ENCODE data around the gene CORO2B. TPM values are rescaled to one million over a fixed set of nuclear protein-coding genes. Genes with fewer than 3 reads are reported as not detected.

CORO2B gene
- total RNA-seq, 1 experiment from 2014 or later: 3.8 TPM

DNA sequence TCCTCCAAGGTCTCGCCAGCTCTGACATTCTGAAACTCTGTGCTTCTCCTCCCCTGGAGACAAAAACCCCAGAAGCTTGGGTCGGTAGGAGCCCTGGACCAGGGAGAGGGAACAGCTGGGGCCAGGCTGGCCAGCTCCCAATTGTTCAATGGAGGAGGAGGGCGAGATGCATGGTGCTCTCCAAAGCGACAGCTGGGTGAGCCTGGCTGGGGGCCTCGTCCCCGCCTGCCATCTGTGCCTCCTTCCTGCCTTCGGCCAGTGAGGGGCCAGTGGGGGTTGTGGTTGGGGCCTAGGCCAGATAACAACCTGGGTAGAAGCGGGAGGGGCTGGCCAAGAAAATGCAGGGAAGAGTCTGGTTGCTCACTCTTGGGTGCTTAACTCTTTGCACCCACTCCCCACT lies 79.4 kb downstream of the CORO2B start:
- intact Hi-C loops (cut with micrococcal nuclease; ENCODE audit: unreplicated experiment): no loop called here
- CTCF ChIA-PET: interaction anchor here (1.6 kb wide), 1 partner anchor 16 kb away, joined by 4 read pairs; no protein-coding TSS in a partner anchor

DNA sequence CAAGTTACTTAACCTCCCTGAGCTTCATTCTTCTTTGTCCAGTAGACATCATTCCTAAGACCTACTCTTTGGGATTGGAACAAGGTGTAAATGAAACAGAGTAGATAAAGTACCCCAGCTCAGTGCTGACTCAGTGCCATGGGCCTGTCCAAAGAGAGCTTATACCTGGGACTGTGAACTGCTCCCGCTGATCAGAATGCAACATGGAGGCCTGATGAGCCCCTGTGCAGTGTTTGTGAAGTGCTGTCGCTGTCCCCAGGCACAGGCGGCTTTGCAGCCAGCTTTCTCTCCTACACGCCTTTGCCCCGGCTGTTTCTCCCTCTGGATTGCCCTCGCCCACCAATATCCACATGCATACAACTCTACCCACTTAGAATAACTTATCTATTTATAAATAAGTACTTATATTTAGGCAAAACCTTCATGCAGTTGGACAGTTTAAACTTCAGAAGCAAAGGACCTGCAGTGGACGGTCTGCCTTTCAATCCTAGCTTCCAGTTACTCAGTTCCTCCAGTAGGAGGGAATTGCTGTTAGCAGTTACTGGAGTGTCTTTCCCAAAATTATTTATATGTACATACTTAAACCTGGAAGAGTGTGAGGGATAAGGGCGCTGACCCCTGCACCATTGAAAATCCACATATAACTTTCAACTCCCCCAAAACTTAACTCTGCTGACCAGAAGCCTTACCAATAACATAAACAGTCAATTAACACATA lies 80.0 kb downstream of the CORO2B start:
- no peak overlapping the region for H3K4me3 ChIP-seq (ENCODE audit: low read depth, low read length, poor library complexity, severe bottlenecking)

More for the DNA sequence above, 79.4 kb downstream of the CORO2B start:
- no peaks in the 10 kb centered on the region for H3K27me3 ChIP-seq (replicated peaks; ENCODE audit: insufficient read depth, low read depth, low read length, poor library complexity)
- no peak overlapping the region for H3K4me3 ChIP-seq (ENCODE audit: low read depth, low read length, poor library complexity, severe bottlenecking)
- POLR2A ChIA-PET (ENCODE audit: low non-redundant PET): interaction anchor here (0.6 kb wide), 1 partner anchor 171 kb away, joined by 3 read pairs; no protein-coding TSS in a partner anchor
- TF ChIP-seq, protein P1, sequence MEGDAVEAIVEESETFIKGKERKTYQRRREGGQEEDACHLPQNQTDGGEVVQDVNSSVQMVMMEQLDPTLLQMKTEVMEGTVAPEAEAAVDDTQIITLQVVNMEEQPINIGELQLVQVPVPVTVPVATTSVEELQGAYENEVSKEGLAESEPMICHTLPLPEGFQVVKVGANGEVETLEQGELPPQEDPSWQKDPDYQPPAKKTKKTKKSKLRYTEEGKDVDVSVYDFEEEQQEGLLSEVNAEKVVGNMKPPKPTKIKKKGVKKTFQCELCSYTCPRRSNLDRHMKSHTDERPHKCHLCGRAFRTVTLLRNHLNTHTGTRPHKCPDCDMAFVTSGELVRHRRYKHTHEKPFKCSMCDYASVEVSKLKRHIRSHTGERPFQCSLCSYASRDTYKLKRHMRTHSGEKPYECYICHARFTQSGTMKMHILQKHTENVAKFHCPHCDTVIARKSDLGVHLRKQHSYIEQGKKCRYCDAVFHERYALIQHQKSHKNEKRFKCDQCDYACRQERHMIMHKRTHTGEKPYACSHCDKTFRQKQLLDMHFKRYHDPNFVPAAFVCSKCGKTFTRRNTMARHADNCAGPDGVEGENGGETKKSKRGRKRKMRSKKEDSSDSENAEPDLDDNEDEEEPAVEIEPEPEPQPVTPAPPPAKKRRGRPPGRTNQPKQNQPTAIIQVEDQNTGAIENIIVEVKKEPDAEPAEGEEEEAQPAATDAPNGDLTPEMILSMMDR (conservative IDR thresholded peaks at IDR 0.05; ENCODE audit: low read depth, low read length): no peak
- no peak for TF ChIP-seq EZH2 (IDR thresholded peaks at IDR 0.05; ENCODE audit: borderline replicate concordance, low read depth, low read length, poor library complexity, severe bottlenecking)
- no TSS peak for BruUV-seq (replicated peaks)
- no peaks in the 10 kb centered on the region for H3K36me3 ChIP-seq (ENCODE audit: insufficient read depth, low read length, poor library complexity, severe bottlenecking)
- H3K9me3 ChIP-seq (ENCODE audit: low read depth, low read length, poor library complexity, severe bottlenecking): no peaks in the 10 kb centered on the region
- no peak for DNase-seq (ENCODE audit: low spot score)
- H3K27ac ChIP-seq (ENCODE audit: low read depth, low read length, poor library complexity, severe bottlenecking): no peak overlapping the region
- peaks cover 16% of the 10 kb centered on the region for H3K4me1 ChIP-seq (ENCODE audit: insufficient read depth, low read length, poor library complexity, severe bottlenecking)

DNA sequence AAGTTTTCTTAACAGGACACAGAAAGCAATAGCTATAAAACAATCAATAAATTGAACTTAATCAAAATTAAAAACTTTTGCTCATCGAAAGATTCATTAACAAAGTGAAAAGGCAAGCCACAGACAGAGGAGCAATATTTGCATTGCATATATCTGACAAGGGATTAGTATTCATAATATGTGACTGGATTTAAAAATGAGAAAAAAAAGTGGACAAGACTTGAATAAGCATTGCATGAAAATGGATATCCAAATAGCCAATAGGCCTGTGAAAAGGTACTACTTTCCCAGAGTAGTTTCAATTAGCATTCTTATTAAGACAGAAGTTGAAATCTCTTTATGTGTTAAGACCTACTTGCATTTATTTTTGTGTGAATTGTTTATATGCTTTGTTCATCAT lies 84.7 kb downstream of the CORO2B start:
- DNase-seq (ENCODE audit: low spot score): no peak
- no peaks in the 10 kb centered on the region for H3K36me3 ChIP-seq (ENCODE audit: insufficient read depth, low read length, poor library complexity, severe bottlenecking)
- no peaks in the 10 kb centered on the region for H3K9me3 ChIP-seq (ENCODE audit: low read depth, low read length, poor library complexity, severe bottlenecking)
- H3K4me1 ChIP-seq (ENCODE audit: insufficient read depth, low read length, poor library complexity, severe bottlenecking): no peaks in the 10 kb centered on the region
- no peak overlapping the region for H3K27ac ChIP-seq (ENCODE audit: low read depth, low read length, poor library complexity, severe bottlenecking)
- TF ChIP-seq, protein P1 (conservative IDR thresholded peaks at IDR 0.05; ENCODE audit: low read depth, low read length): no peak
- TF ChIP-seq EZH2 (IDR thresholded peaks at IDR 0.05; ENCODE audit: borderline replicate concordance, low read depth, low read length, poor library complexity, severe bottlenecking): no peak
- no peaks in the 10 kb centered on the region for H3K27me3 ChIP-seq (replicated peaks; ENCODE audit: insufficient read depth, low read depth, low read length, poor library complexity)
- BruUV-seq (replicated peaks): no TSS peak
- intact Hi-C loops (cut with micrococcal nuclease; ENCODE audit: unreplicated experiment): no loop called here
- POLR2A ChIA-PET (ENCODE audit: low non-redundant PET): no interaction called here
- CTCF ChIA-PET: no interaction called here
- no peak overlapping the region for H3K4me3 ChIP-seq (ENCODE audit: low read depth, low read length, poor library complexity, severe bottlenecking)

More for the DNA sequence above, 80.0 kb downstream of the CORO2B start:
- ChIA-PET CTCF (interaction anchor here (1.6 kb wide), 1 partner anchor 15 kb away, joined by 4 read pairs; no protein-coding TSS in a partner anchor), POLR2A (ENCODE audit: low non-redundant PET) (interaction anchor here (0.6 kb wide), 1 partner anchor 170 kb away, joined by 3 read pairs; no protein-coding TSS in a partner anchor)
- peaks cover 10% of the 10 kb centered on the region for H3K4me1 ChIP-seq (ENCODE audit: insufficient read depth, low read length, poor library complexity, severe bottlenecking)
- no peak overlapping the region for H3K27ac ChIP-seq (ENCODE audit: low read depth, low read length, poor library complexity, severe bottlenecking)
- TF ChIP-seq EZH2 (IDR thresholded peaks at IDR 0.05; ENCODE audit: borderline replicate concordance, low read depth, low read length, poor library complexity, severe bottlenecking): no peak
- TF ChIP-seq, protein P1 (conservative IDR thresholded peaks at IDR 0.05; ENCODE audit: low read depth, low read length): no peak
- BruUV-seq (replicated peaks): no TSS peak
- no peaks in the 10 kb centered on the region for H3K36me3 ChIP-seq (ENCODE audit: insufficient read depth, low read length, poor library complexity, severe bottlenecking)
- intact Hi-C loops (cut with micrococcal nuclease; ENCODE audit: unreplicated experiment): no loop called here
- no peak for DNase-seq (ENCODE audit: low spot score)
- no peaks in the 10 kb centered on the region for H3K27me3 ChIP-seq (replicated peaks; ENCODE audit: insufficient read depth, low read depth, low read length, poor library complexity)
- no peaks in the 10 kb centered on the region for H3K9me3 ChIP-seq (ENCODE audit: low read depth, low read length, poor library complexity, severe bottlenecking)

All from A673 (cell line).